Mammary epithelial cell (primary cell): Measurements from ENCODE around the gene RNF168.
"Not testable (repeated sequence)": the region's sequence is repeated elsewhere in the genome, so short reads cannot be mapped to it uniquely, and the experiment has no call there.

Source experiments
- EZH2 ChIP-seq: IDR thresholded peaks from 2 replicates; pipeline ENCODE4 v1.6.1; 2012; ENCODE audit warnings: low read length, inconsistent platforms, borderline replicate concordance
- TF ChIP-seq, protein P1 (sequence below), 2 donors: IDR thresholded peaks in 1 of 2; conservative IDR thresholded peaks in 1 of 2; 2 replicates each; pipeline ENCODE4 v1.5.1; 2011 to 2012; ENCODE audit warnings: inconsistent platforms in 2 of 2, low read length in 2 of 2, mild to moderate bottlenecking in 2 of 2, control low read depth in 1 of 2, low read depth in 1 of 2; ENCODE audit not compliant: insufficient read depth in 1 of 2; ENCODE audit errors: extremely low read depth in 1 of 2

DNA sequence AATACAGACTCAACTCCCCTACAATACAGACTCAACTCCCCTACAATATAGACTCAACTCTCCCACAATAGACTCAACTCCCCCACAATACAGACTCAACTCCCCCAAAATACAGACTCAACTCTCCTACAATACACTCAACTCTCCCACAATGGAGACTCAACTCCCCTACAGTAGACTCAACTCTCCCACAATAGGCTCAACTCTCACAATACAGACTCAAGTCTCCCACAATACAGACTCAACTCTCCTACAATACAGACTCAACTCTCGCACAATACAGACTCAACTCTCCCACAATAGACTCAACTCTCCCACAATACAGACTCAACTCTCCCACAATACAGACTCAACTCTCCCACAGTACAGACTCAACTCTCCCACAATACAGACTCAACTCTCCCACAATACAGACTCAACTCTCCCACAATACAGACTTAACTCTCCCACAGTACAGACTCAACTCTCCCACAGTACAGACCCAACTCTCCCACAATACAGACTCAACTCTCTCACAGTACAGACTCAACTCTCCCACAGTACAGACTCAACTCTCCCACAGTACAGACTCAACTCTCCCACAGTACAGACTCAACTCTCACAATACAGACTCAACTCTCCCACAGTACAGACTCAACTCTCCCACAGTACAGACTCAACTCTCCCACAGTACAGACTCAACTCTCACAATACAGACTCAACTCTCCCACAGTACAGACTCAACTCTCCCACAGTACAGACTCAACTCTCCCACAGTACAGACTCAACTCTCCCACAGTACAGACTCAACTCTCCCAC is 40.7 kb downstream of the RNF168 start:
- TF ChIP-seq, protein P1, sequence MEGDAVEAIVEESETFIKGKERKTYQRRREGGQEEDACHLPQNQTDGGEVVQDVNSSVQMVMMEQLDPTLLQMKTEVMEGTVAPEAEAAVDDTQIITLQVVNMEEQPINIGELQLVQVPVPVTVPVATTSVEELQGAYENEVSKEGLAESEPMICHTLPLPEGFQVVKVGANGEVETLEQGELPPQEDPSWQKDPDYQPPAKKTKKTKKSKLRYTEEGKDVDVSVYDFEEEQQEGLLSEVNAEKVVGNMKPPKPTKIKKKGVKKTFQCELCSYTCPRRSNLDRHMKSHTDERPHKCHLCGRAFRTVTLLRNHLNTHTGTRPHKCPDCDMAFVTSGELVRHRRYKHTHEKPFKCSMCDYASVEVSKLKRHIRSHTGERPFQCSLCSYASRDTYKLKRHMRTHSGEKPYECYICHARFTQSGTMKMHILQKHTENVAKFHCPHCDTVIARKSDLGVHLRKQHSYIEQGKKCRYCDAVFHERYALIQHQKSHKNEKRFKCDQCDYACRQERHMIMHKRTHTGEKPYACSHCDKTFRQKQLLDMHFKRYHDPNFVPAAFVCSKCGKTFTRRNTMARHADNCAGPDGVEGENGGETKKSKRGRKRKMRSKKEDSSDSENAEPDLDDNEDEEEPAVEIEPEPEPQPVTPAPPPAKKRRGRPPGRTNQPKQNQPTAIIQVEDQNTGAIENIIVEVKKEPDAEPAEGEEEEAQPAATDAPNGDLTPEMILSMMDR (conservative IDR thresholded peaks at IDR 0.05 in 1 of 2, IDR thresholded peaks at IDR 0.05 in 1 of 2; ENCODE audit: extremely low read depth in 1 of 2, insufficient read depth in 1 of 2, low read depth in 1 of 2, low read length in 2 of 2) = not testable (repeated sequence)
- not testable (repeated sequence) for TF ChIP-seq EZH2
